ENCODE measurements around the gene SCGB3A2.

Gene SCGB3A2

GRCh38 chr5:147892696-147893296, 14.3 kb downstream of the SCGB3A2 start:
- H3K9me3 ChIP-seq (ENCODE audit: low read depth, low read length), result no peaks in the 10 kb centered on the region
- no peak overlapping the region for H3K4me3 ChIP-seq
- DNase-seq (ENCODE audit: low read depth, low spot score), result no peak
- H3K9ac ChIP-seq (ENCODE audit: insufficient read length), result no peak overlapping the region
- no peak overlapping the region for H3K27ac ChIP-seq
- H3K36me3 ChIP-seq (ENCODE audit: insufficient read depth, low read length), result no peaks in the 10 kb centered on the region
- TF ChIP-seq EZH2 (IDR thresholded peaks at IDR 0.05) (no peak), POLR2AphosphoS5 (IDR thresholded peaks at IDR 0.05; ENCODE audit: borderline replicate concordance, low read depth, low read length) (no peak), FOXP2 (optimal IDR thresholded peaks at IDR 0.05; ENCODE audit: control extremely low read depth, extremely low read length, insufficient read depth) (no peak)

GRCh38 chr5:147893820-147894219, 15.3 kb downstream of the SCGB3A2 start:
- H3K9me3 ChIP-seq (ENCODE audit: low read depth, low read length), result no peaks in the 10 kb centered on the region
- H3K36me3 ChIP-seq (ENCODE audit: insufficient read depth, low read length), result no peaks in the 10 kb centered on the region
- no peak overlapping the region for H3K9ac ChIP-seq (ENCODE audit: insufficient read length)
- no peak for DNase-seq (ENCODE audit: low read depth, low spot score)
- H3K27ac ChIP-seq, result no peak overlapping the region
- no peak overlapping the region; the same call in 1 of the 2 replicates for H3K4me3 ChIP-seq
- TF ChIP-seq EZH2 (IDR thresholded peaks at IDR 0.05) (no peak), POLR2AphosphoS5 (IDR thresholded peaks at IDR 0.05; ENCODE audit: borderline replicate concordance, low read depth, low read length) (no peak), FOXP2 (optimal IDR thresholded peaks at IDR 0.05; ENCODE audit: control extremely low read depth, extremely low read length, insufficient read depth) (no peak)

DNA sequence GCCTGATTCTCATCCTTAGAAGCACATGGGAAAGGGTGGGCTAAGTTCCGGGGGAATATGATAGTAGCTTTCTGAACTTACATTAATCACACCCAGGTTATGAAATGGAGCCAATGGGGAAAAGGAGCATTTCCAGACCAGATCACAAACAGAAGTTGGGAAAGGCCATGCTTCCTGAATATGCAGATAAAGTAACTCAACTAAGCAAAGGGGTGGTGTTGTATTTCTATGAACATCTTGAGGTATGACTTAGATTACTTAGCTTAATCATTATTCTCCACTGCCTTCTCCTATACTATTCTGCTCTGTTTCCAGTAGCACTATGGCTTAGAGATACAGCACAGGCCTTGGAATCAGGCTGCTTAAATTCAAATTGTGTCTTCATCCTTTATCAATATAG, 17.4 kb downstream of the SCGB3A2 start:
- Histone ChIP-seq H3K36me3 (ENCODE audit: insufficient read depth, low read length) (no peaks in the 10 kb centered on the region), H3K4me3 (no peak overlapping the region), H3K27ac (no peak overlapping the region), H3K9ac (ENCODE audit: insufficient read length) (no peak overlapping the region), H3K9me3 (ENCODE audit: low read depth, low read length) (no peaks in the 10 kb centered on the region)
- DNase-seq (ENCODE audit: low read depth, low spot score), result no peak
- TF ChIP-seq POLR2AphosphoS5 (IDR thresholded peaks at IDR 0.05; ENCODE audit: borderline replicate concordance, low read depth, low read length) (no peak), EZH2 (IDR thresholded peaks at IDR 0.05) (no peak), FOXP2 (optimal IDR thresholded peaks at IDR 0.05; ENCODE audit: control extremely low read depth, extremely low read length, insufficient read depth) (no peak)

- TF ChIP-seq FOXP2 (optimal IDR thresholded peaks at IDR 0.05; ENCODE audit: control extremely low read depth, extremely low read length, insufficient read depth) (no peak), POLR2AphosphoS5 (IDR thresholded peaks at IDR 0.05; ENCODE audit: borderline replicate concordance, low read depth, low read length) (no peak), EZH2 (IDR thresholded peaks at IDR 0.05) (no peak)
- Histone ChIP-seq H3K36me3 (ENCODE audit: insufficient read depth, low read length) (no peaks in the 10 kb centered on the region), H3K9me3 (ENCODE audit: low read depth, low read length) (no peaks in the 10 kb centered on the region), H3K27ac (no peak overlapping the region), H3K9ac (ENCODE audit: insufficient read length) (no peak overlapping the region), H3K4me3 (no peak overlapping the region)
- no peak for DNase-seq (ENCODE audit: low read depth, low spot score)
Measured at GRCh38 chr5:147898875-147899401, 20.4 kb downstream of the SCGB3A2 start.

- Histone ChIP-seq H3K9ac (ENCODE audit: insufficient read length) (no peak overlapping the region), H3K9me3 (ENCODE audit: low read depth, low read length) (no peaks in the 10 kb centered on the region), H3K36me3 (ENCODE audit: insufficient read depth, low read length) (no peaks in the 10 kb centered on the region), H3K4me3 (no peak overlapping the region), H3K27ac (no peak overlapping the region)
- no peak for DNase-seq (ENCODE audit: low read depth, low spot score)
- no peak for TF ChIP-seq EZH2 (IDR thresholded peaks at IDR 0.05)
- TF ChIP-seq POLR2AphosphoS5 (IDR thresholded peaks at IDR 0.05; ENCODE audit: borderline replicate concordance, low read depth, low read length), result no peak
- no peak for TF ChIP-seq FOXP2 (optimal IDR thresholded peaks at IDR 0.05; ENCODE audit: control extremely low read depth, extremely low read length, insufficient read depth)
Measured at GRCh38 chr5:147901599-147902039, 23.1 kb downstream of the SCGB3A2 start.

DNA sequence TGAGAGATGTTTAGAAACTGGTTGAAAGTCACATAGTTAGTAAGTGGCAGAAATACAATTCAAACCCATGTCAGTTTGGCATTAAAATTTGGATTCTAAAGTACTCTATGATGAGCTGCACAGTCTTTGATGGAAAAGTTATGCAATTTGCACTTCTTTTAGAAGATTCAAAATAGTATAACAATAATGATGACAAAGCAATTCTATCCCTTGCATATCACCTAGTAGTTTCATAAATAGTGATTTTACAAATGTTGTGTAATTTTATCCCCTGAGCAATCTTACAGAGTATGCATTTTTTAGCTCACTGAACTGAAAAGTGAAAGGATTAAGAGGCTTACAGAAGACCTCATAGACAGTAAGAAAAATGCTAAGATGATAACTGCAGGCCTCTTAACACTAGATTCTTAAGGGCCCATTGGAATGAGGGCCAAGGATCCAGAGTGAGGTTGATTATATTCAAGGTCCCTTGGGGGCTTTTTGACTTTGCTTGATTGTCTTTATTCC, 24.2 kb downstream of the SCGB3A2 start:
- TF ChIP-seq POLR2AphosphoS5 (IDR thresholded peaks at IDR 0.05; ENCODE audit: borderline replicate concordance, low read depth, low read length), result no peak
- TF ChIP-seq EZH2 (IDR thresholded peaks at IDR 0.05), result no peak
- no peak for TF ChIP-seq FOXP2 (optimal IDR thresholded peaks at IDR 0.05; ENCODE audit: control extremely low read depth, extremely low read length, insufficient read depth)
- Histone ChIP-seq H3K36me3 (ENCODE audit: insufficient read depth, low read length) (no peaks in the 10 kb centered on the region), H3K9ac (ENCODE audit: insufficient read length) (no peak overlapping the region), H3K4me3 (no peak overlapping the region), H3K9me3 (ENCODE audit: low read depth, low read length) (no peaks in the 10 kb centered on the region), H3K27ac (peak overlapping the region; percentile 45; the same call in 1 of the 2 replicates)
- no peak for DNase-seq (ENCODE audit: low read depth, low spot score)

DNA sequence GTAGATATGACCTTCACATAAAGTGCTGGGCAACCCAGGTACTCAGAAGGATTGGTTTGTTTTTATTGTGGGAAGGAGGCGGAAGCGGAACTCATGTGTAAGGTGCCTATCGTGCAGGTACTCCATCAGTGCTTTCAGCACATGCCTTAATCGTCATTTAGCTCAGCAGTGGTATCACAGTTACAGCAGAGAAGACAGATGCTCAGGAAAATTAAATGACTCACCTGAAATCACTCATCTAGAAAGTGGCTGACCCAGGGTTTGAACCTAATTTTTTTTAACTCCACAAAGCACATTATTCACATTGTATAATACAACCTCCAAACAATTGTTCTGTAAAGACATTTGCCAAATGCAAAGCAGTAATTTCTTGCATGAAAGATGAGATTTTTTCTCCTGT, 25.6 kb downstream of the SCGB3A2 start:
- Histone ChIP-seq H3K27ac (no peak overlapping the region), H3K4me3 (no peak overlapping the region), H3K9me3 (ENCODE audit: low read depth, low read length) (no peaks in the 10 kb centered on the region), H3K36me3 (ENCODE audit: insufficient read depth, low read length) (no peaks in the 10 kb centered on the region), H3K9ac (ENCODE audit: insufficient read length) (no peak overlapping the region)
- DNase-seq (ENCODE audit: low read depth, low spot score), result no peak
- TF ChIP-seq POLR2AphosphoS5 (IDR thresholded peaks at IDR 0.05; ENCODE audit: borderline replicate concordance, low read depth, low read length) (no peak), FOXP2 (optimal IDR thresholded peaks at IDR 0.05; ENCODE audit: control extremely low read depth, extremely low read length, insufficient read depth) (no peak), EZH2 (IDR thresholded peaks at IDR 0.05) (no peak)

DNA sequence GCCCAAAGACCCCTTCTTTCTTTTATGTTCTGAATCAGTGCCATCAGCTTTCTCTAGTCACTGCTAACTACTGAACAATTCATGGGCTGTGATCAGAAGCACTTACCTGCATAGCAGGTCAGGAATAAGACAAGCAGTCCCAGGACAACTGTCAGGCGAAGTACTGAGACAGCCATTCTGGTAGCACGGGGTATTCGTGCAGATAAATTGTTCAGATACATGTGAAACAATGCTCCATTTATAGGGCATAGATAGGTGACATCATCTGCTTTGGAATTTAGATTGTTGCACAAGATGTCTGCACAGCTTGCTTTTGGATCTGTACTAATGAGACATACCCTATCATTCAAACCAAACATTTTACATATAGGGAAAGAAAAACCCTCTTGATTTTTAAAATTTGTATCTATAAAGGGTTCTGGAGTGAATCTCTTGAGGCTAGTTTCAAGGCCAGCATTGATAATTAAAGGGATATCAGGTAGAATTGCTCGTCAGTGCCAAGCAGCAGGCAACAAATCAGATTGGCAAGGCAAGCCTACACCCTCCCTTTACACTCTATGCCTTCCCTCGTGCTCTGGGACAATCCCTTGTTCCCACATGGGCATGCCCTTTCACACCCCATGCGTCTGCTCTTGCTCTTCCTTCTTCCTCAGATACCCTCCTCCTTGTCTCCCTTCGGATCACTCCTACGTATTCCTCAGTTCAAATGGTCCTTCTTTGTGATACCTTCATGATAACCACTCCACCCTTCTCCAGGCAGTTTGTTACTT, 28.0 kb downstream of the SCGB3A2 start, which contains the start of gene C5orf46:
Gene C5orf46, minus strand, starts transcription at position 213 of the 770 bp plus-strand sequence. Its CDS starts 37 bp downstream, at position 176.
- no peaks in the 10 kb centered on the region for H3K36me3 ChIP-seq (ENCODE audit: insufficient read depth, low read length)
- no peak for TF ChIP-seq POLR2AphosphoS5 (IDR thresholded peaks at IDR 0.05; ENCODE audit: borderline replicate concordance, low read depth, low read length)
- no peak for TF ChIP-seq FOXP2 (optimal IDR thresholded peaks at IDR 0.05; ENCODE audit: control extremely low read depth, extremely low read length, insufficient read depth)
- no peak for TF ChIP-seq EZH2 (IDR thresholded peaks at IDR 0.05)
- H3K9ac ChIP-seq (ENCODE audit: insufficient read length), result no peak within 1 kb of the TSS
- no peak within 1 kb of the TSS for H3K27ac ChIP-seq
- no peak for DNase-seq (ENCODE audit: low read depth, low spot score)
- H3K4me3 ChIP-seq, result no peak within 1 kb of the TSS
- H3K9me3 ChIP-seq (ENCODE audit: low read depth, low read length), result no peaks in the 10 kb centered on the region

Data from SK-N-MC (cell line).